K562 (cell line): ENCODE measurements around the gene BTN3A1. TPM values are rescaled to one million over a fixed set of nuclear protein-coding genes. Genes with fewer than 3 reads are reported as not detected.

ENCODE experiments used
- CREB3 ChIP-seq: fragments of 450-650 bp; conservative IDR thresholded peaks from 2 replicates; pipeline ENCODE4 v1.6.1; 2016; ENCODE audit warnings: missing genetic modification characterization, low read depth, mild to moderate bottlenecking, missing compliant biosample characterization, moderate library complexity
- DDX20 ChIP-seq: fragments of 450-650 bp; IDR thresholded peaks from 2 replicates; pipeline ENCODE4 v1.6.1; 2016; ENCODE audit warnings: missing genetic modification characterization, low read depth, mild to moderate bottlenecking, missing compliant biosample characterization, moderate library complexity
- DPF2 ChIP-seq: fragments of 450-650 bp; IDR thresholded peaks from 2 replicates; pipeline ENCODE4 v1.6.1; 2016
- GATA2 ChIP-seq: sonication (generic); formaldehyde crosslinking; IDR thresholded peaks from 2 replicates; pipeline ENCODE4 v1.4.0; 2020; ENCODE audit warnings: mild to moderate bottlenecking, missing genetic modification reagents
- NUFIP1 ChIP-seq: fragments of 450-650 bp; IDR thresholded peaks from 2 replicates; pipeline ENCODE4 v1.6.1; 2018; ENCODE audit not compliant: partially characterized antibody
- RAD51 ChIP-seq: fragments of 450-650 bp; IDR thresholded peaks from 2 replicates; pipeline ENCODE4 v1.7.1; 2016; ENCODE audit warnings: low read depth, mild to moderate bottlenecking, borderline replicate concordance
- ZBTB40 ChIP-seq, 2 experiments: fragments of 450-650 bp in 1 of 2; sonication (generic) in 1 of 2; formaldehyde crosslinking in 1 of 2; IDR thresholded peaks; 2 replicates each; pipeline versions ENCODE4 v1.7.1 to v1.9.0; 2016 to 2022; ENCODE audit warnings: inconsistent platforms in 1 of 2, mild to moderate bottlenecking in 1 of 2, missing genetic modification reagents in 1 of 2
- ZC3H4 ChIP-seq: sonication (generic); formaldehyde crosslinking; IDR thresholded peaks from 2 replicates; pipeline ENCODE4 v1.9.0; 2021; ENCODE audit warnings: missing genetic modification reagents, borderline replicate concordance
- ZNF174 ChIP-seq: fragments of 250-450 bp; sonication (Bioruptor Pico); IDR thresholded peaks from 2 replicates; pipeline ENCODE4 v1.4.0; 2020; ENCODE audit warnings: mild to moderate bottlenecking
- polyA plus RNA-seq, 8 experiments: library from polyadenylated mRNA; depleted of rRNA in 4 of 8; stranded (reverse) in 5 of 8; unstranded in 3 of 8; fragments of >200 nt; fragmentation: Nextera tagmentation in 2 of 8; fragmentation: Illumina TruSeq in 1 of 8; extraction: Ambion mirVana in 2 of 8; extraction: Trizol in 1 of 8; gene quantifications; 2 replicates each; pipeline versions ENCODE4 v1.2.1 to v1.2.3, GENCODE V29; 2011 to 2014; ENCODE audit warnings: inconsistent platforms in 1 of 8, missing spikeins in 1 of 8
- total RNA-seq, 7 experiments: library from RNA; depleted of rRNA in 6 of 7; stranded (reverse); fragments of >200 nt in 6 of 7; fragmentation: Illumina TruSeq in 2 of 7; extraction: Trizol in 2 of 7; gene quantifications; 2 replicates each; pipeline versions ENCODE4 v1.2.1 to v1.2.3, GENCODE V29; 2011 to 2021; ENCODE audit warnings: low replicate concordance in 1 of 7

The BTN3A1 gene
- total and polyA plus RNA-seq, 9 of the 15 experiments (the other 6 are each of a cell fraction or from before 2014, with no cell fraction given) = 0.84 to 8.5 (median 3.9) TPM

- no peak for TF ChIP-seq ZBTB40 (IDR thresholded peaks at IDR 0.05)
- TF ChIP-seq ZBTB40 (CRISPR knock-in tag; IDR thresholded peaks at IDR 0.05) = no peak
- TF ChIP-seq RAD51 = no peak
- no peak for TF ChIP-seq DPF2
- no peak for TF ChIP-seq DDX20 (tag)
- no peak for TF ChIP-seq NUFIP1
- no peak for TF ChIP-seq CREB3
- no peak for TF ChIP-seq GATA2 (CRISPR knock-in tag)
- no peak for TF ChIP-seq ZC3H4 (CRISPR knock-in tag)
- TF ChIP-seq ZNF174 (CRISPR knock-in tag) = no peak
Observed at GRCh38 chr6:26430787-26431186, 28.7 kb downstream of the BTN3A1 start (continued).
